OCI-LY7 (cell line): ENCODE measurements around the gene MET. TPM values are rescaled to one million over a fixed set of nuclear protein-coding genes. Genes with fewer than 3 reads are reported as not detected.

ENCODE experiments used
- BruUV-seq: library from RNA; stranded (reverse); fragments of 400-500 nt; replicated peaks from 2 replicates; lab custom pipeline; 2021; lab: Mats Ljungman, UMichigan
- CTCF ChIA-PET: fragments of 300-600 bp; sonication (Branson Sonifier 250); formaldehyde crosslinking; loops from one replicate; lab custom pipeline; 2022; ENCODE audit warnings: antibody characterized with exemption; ENCODE audit not compliant: unreplicated experiment; lab: Charles Lee
- POLR2A ChIA-PET: fragments of 300-600 bp; sonication (Branson Sonifier 250); formaldehyde crosslinking; loops from one replicate; lab custom pipeline; 2022; ENCODE audit warnings: antibody characterized with exemption; lab: Charles Lee
- DNase-seq: peaks from one replicate; pipeline ENCODE4 v3.0.0-alpha.2; 2015; ENCODE audit warnings: low spot score
- H2AFZ ChIP-seq: fragments of 200-600 bp; sonication (generic), shearing (Covaris generic); 2 replicates; pipeline ENCODE4 v1.6.1; 2014; ENCODE audit warnings: mild to moderate bottlenecking, antibody characterized with exemption, low read length, moderate library complexity
- H3K27ac ChIP-seq: fragments of 200-600 bp; sonication (generic); 2 replicates; pipeline ENCODE4 v1.5.1; 2014; ENCODE audit warnings: mixed run types, low read depth, mild to moderate bottlenecking, moderate library complexity, low read length, inconsistent platforms; ENCODE audit not compliant: poor library complexity, severe bottlenecking
- H3K36me3 ChIP-seq: fragments of 200-600 bp; sonication (generic); 2 replicates; pipeline ENCODE4 v1.6.1; 2014; ENCODE audit warnings: mild to moderate bottlenecking, antibody characterized with exemption, low read length, moderate library complexity, mixed read lengths; ENCODE audit not compliant: insufficient read depth
- H3K4me1 ChIP-seq: fragments of 200-600 bp; sonication (generic); 2 replicates; pipeline ENCODE4 v1.5.1; 2014; ENCODE audit warnings: mild to moderate bottlenecking, low read length; ENCODE audit not compliant: insufficient read depth, poor library complexity, severe bottlenecking
- H3K4me2 ChIP-seq: fragments of 200-600 bp; sonication (generic); 2 replicates; pipeline ENCODE4 v1.6.1; 2014; ENCODE audit warnings: mild to moderate bottlenecking, low read length
- H3K4me3 ChIP-seq: fragments of 200-600 bp; sonication (generic); 2 replicates; pipeline ENCODE4 v1.5.1; 2014; ENCODE audit warnings: mild to moderate bottlenecking, low read depth, low read length; ENCODE audit not compliant: poor library complexity, severe bottlenecking
- H3K79me2 ChIP-seq: fragments of 200-600 bp; sonication (generic); 2 replicates; pipeline ENCODE4 v1.6.1; 2016; ENCODE audit warnings: low read depth, mild to moderate bottlenecking, low read length, moderate library complexity, mixed read lengths; ENCODE audit not compliant: insufficient read depth
- H3K9me2 ChIP-seq: fragments of 200-600 bp; sonication (generic); 2 replicates; pipeline ENCODE4 v1.6.1; 2016; ENCODE audit warnings: mild to moderate bottlenecking, low read length, mixed read lengths; ENCODE audit not compliant: insufficient read depth
- H3K9me3 ChIP-seq: fragments of 200-600 bp; sonication (generic); 2 replicates; pipeline ENCODE4 v1.6.1; 2014; ENCODE audit warnings: mild to moderate bottlenecking, mixed run types, low read length, mixed read lengths
- H4K20me1 ChIP-seq: fragments of 200-600 bp; sonication (generic); 2 replicates; pipeline ENCODE4 v1.6.1; 2014; ENCODE audit warnings: mild to moderate bottlenecking, antibody characterized with exemption, low read length, moderate library complexity, mixed read lengths; ENCODE audit not compliant: insufficient read depth
- CTCF ChIP-seq: fragments of 200-600 bp; sonication (generic); conservative IDR thresholded peaks from 2 replicates; pipeline ENCODE4 v1.5.1; 2014; ENCODE audit warnings: mild to moderate bottlenecking, antibody characterized with exemption, low read length, moderate library complexity, mixed read lengths
- EZH2phosphoT487 ChIP-seq: fragments of 200-600 bp; sonication (generic); IDR thresholded peaks from 2 replicates; pipeline ENCODE4 v1.6.1; 2018; ENCODE audit warnings: low read depth, borderline replicate concordance, mild to moderate bottlenecking, mixed run types, antibody characterized with exemption, low read length, moderate library complexity, mixed read lengths
- intact Hi-C: fragments of 100-400 bp; cut with micrococcal nuclease; formaldehyde crosslinking; loops from one replicate; pipeline ENCODE4 v1.10.0; 2022; ENCODE audit not compliant: unreplicated experiment
- total RNA-seq, 2 experiments: library from RNA; depleted of rRNA in 1 of 2; stranded (reverse); fragments of >200 nt in 1 of 2; shearing (Covaris generic) in 1 of 2; gene quantifications; 2 replicates each; pipeline ENCODE4 v1.2.3, GENCODE V29; 2014 to 2022

MET gene
- total RNA-seq, 2 experiments from 2014 or later, result not detected

- CTCF ChIA-PET, result no interaction called here
- intact Hi-C loops, result no loop called here
Observed at GRCh38 chr7:116708861-116709260, 36.9 kb downstream of the MET start.

GRCh38 chr7:116709336-116709735 lies 37.3 kb downstream of the MET start:
- H3K79me2 ChIP-seq, result no peaks in the 10 kb centered on the region
- no peak overlapping the region for H3K4me3 ChIP-seq
- no peaks in the 10 kb centered on the region for H3K9me3 ChIP-seq
- H3K36me3 ChIP-seq, result no peaks in the 10 kb centered on the region
- BruUV-seq, result no TSS peak
- no peak overlapping the region for H2AFZ ChIP-seq
- H3K4me1 ChIP-seq, result no peaks in the 10 kb centered on the region
- H3K9me2 ChIP-seq, result no peaks in the 10 kb centered on the region
- no peak overlapping the region for H3K4me2 ChIP-seq
- H4K20me1 ChIP-seq, result no peaks in the 10 kb centered on the region
- no peak overlapping the region for H3K27ac ChIP-seq
- CTCF ChIA-PET, result no interaction called here
- no peak for DNase-seq
- intact Hi-C loops, result no loop called here
- TF ChIP-seq CTCF, result no peak
- no peak for TF ChIP-seq EZH2phosphoT487
- POLR2A ChIA-PET, result no interaction called here

More at GRCh38 chr7:116708861-116709260, 36.9 kb downstream of the MET start:
- Histone ChIP-seq H3K9me2 (no peaks in the 10 kb centered on the region), H3K9me3 (no peaks in the 10 kb centered on the region), H4K20me1 (no peaks in the 10 kb centered on the region), H3K79me2 (no peaks in the 10 kb centered on the region), H3K4me2 (no peak overlapping the region), H3K36me3 (no peaks in the 10 kb centered on the region), H3K4me1 (no peaks in the 10 kb centered on the region), H3K4me3 (no peak overlapping the region), H3K27ac (no peak overlapping the region), H2AFZ (no peak overlapping the region)
- BruUV-seq, result no TSS peak
- POLR2A ChIA-PET, result no interaction called here
- DNase-seq, result no peak
- TF ChIP-seq CTCF (no peak), EZH2phosphoT487 (no peak)

- no peak for DNase-seq
- no TSS peak for BruUV-seq
- ChIA-PET POLR2A (no interaction called here), CTCF (no interaction called here)
- Histone ChIP-seq H2AFZ (no peak overlapping the region), H3K4me3 (no peak overlapping the region), H3K79me2 (no peaks in the 10 kb centered on the region), H3K4me2 (no peak overlapping the region), H3K9me3 (no peaks in the 10 kb centered on the region), H3K9me2 (no peaks in the 10 kb centered on the region), H3K36me3 (no peaks in the 10 kb centered on the region), H3K27ac (no peak overlapping the region), H3K4me1 (no peaks in the 10 kb centered on the region), H4K20me1 (no peaks in the 10 kb centered on the region)
- intact Hi-C loops, result no loop called here
- TF ChIP-seq CTCF (no peak), EZH2phosphoT487 (no peak)
Observed at GRCh38 chr7:116710764-116711452, 38.9 kb downstream of the MET start.
